ENCODE results near the gene SDCBP2.

The SDCBP2 gene

GRCh38 chr20:1294497-1294896, 34.4 kb downstream of the SDCBP2 start:
- no peak for DNase-seq

DNA sequence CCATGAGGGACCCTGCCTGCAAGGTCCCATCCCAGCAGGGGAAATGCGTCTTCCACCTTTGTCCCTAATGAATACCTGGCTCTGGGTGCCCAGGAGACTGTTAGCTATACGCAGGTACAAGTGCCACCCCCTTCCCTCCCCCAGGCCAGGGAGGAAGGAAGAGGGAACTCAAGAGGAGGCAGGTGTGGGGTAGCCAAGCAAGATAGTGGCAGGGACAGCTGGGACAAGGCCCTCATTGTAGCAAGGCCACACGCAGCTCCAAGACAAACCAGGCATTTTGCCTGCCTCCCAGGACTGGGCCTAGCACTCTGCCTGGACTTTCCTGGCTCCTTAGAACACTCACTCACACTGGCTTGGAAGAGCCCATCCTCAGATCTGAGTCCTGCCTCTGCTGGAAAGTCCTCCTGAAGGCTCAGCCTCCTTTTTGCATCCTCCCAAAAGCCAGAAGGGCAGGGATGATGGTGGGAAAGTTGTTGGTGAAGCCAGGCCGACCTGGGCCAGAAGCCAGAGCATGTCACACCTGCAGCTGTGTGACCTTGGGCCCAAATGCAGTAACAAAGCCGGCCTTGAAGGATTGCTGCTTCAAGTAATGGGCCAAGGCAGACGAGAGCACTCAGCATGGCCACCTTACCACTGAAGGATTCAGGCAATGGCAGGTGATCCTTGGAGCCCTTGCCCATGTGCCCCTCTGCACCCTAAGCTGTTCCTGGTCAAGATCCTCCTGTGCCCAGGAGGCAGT, 35.1 kb downstream of the SDCBP2 start:
- DNase-seq = no peak

DNA sequence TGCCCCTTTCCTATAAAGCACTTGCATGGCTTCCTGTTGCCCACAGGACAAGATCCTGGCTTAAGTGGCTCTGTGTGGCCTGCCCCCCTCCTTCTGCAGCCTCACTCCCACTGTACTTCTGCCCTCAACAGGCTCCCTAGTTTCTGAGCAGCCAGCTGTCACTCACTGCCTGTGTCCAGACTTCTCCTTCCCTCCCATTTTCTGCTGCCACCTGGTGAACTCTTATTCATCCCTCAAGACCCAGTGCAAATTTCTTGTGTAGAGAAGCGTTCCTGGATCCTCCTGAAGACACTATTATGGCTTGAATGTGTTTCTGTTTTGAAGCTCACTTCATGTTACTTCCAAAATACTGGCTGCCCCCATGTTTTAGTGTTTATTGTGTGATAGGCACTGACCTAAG, 36.3 kb downstream of the SDCBP2 start:
- no peak for DNase-seq

DNA sequence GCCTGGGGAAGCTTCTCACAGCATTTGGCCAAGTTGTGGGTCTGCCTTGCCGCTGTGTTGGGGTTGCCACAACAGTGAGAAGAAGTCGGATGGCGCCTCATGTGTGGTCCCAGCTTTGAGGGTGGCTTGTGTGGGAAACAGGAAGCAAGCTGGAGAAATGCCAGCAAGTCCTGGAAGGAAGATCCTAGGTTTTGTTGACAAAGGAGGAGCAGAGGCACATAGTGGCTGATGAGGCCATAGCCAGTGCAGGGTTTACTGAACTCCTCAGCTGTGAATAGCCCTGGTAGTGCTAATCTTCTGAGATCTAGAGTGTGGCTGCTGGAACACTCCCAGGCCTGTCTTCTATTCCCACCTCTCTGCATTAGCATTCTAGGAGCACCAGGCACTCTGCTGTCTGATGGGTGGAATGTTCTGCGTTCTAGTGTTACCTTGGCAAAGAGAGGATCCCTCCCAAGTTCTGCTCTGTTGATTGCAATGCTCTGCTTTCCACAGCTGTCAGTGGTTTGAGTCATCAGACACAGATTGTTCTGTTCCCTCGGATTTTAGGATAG, 37.7 kb downstream of the SDCBP2 start:
- DNase-seq = no peak

DNA sequence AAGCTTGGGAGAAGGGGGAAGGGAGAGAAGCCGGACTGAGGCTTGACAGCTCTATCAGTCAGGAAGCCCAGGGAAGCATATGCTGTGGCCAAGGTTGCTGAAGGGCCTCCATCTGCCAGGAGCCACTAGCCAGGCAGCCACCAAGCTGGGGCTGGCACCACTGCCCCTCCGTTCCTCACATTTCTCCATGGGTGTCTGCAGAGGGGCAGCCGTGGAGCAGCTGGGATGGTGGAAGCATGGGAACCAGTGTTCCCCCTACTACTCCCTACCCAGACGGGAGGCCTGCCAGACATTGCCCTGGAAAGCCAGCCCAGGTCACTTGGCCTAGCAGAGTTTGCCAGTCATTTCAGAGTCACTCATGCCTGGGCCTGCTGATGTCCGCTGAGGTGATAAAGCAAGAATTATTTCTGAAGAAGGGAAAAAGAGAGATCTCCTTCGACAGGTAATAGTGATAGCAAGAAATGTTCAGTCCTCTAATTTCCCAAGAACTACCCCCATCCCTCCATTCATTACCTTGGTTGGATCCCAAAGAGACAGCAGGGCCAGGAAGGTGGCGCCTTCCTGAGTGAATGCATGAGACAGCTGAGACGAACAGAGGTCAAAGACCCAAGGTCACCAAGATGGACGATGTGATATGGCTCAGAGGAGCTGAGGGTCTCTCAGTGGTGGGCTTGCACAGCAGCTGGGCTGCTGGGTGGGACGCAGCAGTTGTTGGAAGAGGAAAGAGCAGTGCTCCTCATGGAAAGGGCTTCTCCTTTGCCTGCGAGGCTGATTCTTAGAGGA, 41.0 kb downstream of the SDCBP2 start:
- no peak for DNase-seq

GRCh38 chr20:1287306-1287705, 41.6 kb downstream of the SDCBP2 start:
- no peak for DNase-seq

DNA sequence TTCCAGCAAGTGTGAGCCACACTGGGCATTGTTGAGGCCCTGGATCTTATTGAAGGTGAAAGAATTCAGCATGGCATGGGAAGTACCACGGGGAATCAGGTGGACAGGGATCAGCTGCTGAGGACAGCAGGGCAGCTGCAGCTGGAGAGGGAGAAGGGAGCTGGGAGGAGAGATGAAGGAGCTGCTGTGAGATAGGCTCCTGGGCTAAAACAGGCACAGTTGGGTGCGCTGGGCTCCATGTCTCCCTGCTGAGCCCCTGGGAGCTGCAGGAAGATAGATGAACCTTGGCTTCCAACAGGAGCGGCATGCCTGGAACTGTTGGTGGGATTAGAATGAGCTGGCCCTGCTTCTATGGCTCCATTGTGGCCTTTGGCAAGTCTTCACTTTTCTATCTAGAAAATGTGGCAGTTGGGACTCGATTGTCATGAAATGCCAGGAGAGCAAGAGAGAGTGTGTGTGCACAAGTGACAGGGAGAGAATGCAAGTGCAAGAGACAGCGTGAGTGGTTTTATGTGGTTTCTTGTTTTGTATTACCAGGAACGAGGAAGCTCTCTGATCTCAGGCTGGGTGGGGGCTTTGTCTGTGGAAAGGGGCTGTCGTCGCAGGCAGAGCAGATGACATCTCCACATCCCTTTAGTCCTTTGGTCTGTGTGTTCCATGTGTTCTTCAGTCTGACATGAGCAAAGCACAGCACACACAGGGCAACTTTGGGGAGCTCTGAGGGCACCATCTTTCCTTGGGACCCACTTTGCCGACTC, 42.5 kb downstream of the SDCBP2 start:
- DNase-seq = peak; percentile 42

- DNase-seq = no peak
Observed at GRCh38 chr20:1283522-1284510, 45.1 kb downstream of the SDCBP2 start.

GRCh38 chr20:1282966-1283365, 46.0 kb downstream of the SDCBP2 start:
- DNase-seq = no peak

GRCh38 chr20:1281279-1282057, 47.5 kb downstream of the SDCBP2 start:
- no peak for DNase-seq

DNA sequence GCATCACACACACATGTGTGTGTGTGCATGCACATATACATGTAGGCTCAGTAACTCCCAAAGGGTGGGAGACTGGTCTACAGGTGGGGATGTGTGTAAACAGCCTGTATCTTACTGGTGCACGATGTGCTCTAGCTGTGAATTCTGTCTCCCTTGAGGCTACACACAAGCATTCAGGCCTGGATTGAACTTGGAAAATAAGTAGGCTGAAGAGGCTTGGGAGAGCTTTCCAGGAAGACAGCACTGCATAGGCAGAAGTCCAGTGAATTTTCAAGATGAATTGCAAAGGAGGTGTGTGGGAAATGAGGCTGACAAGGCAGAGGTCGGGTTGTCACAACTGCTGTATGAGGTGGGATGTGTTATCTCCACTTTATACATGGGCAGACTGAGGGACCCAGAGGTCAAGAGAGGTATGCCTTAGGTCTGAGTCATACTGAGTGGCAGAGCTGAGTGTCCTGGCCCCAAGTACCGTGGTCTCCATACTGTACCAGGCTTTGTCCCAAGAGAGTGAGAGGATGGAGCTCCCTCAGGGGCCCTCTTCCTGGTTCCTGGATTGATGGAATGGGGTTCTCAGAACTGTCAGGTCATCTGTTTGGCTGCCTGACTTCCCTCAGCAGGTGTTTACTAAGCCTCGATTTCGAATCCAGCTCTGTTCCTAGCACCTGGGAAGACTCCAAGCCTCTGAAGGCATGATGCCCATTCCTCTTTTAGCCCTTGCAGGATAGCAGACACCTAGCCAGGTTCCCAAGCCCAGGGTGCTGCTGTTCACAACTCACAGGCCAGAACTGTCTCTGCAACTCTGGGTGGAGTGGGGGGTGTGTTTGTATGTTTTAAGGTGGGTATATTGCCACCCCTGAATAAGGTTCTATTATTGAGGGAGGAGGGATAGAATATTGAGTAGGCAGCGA, 48.5 kb downstream of the SDCBP2 start:
- no peak for DNase-seq

GRCh38 chr20:1278993-1279392, 49.9 kb downstream of the SDCBP2 start:
- DNase-seq = no peak

GRCh38 chr20:1277529-1278322, 51.2 kb downstream of the SDCBP2 start:
- no peak for DNase-seq

GRCh38 chr20:1275919-1276318, 53.0 kb downstream of the SDCBP2 start:
- DNase-seq = no peak

DNA sequence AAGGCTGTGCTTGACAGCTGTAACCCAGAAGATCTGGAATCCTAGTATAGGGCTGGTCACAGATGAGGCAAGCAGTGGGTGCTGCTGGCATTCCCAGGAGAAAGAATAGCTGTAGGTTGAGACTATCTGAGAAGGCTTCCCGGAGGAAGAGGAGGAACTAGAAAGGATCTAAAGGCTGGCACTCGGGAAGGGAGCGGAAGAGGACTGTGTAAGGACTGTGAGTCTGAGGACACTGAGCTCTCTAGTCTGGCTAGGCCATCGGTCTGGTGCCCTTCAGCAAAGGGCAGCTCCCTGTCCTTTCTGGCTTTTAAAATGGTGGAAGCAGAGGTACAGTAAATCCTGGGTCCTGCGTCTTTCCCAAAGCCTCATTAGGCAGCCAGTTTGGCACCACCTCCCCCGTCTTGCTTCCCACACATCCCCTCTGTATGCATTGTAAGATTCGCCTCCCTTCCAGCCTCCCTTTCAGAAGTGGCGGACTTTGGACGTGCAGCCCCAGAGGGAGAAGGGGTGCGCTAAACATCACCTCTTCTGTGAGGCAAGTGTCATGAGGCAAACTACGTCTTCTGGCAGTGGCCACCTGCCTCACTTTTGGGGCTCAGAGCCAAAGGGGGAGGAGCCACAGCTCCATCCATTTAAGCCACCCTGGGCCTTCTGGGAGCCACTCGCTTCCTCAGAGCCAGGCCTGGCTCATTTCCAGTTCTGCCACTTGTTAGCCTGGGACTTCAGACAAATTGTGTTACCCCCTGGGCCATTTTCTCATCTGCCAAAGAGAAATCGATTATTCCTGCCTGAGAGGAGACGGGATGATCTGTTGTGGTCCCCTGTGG, 54.2 kb downstream of the SDCBP2 start:
- no peak for DNase-seq

DNA sequence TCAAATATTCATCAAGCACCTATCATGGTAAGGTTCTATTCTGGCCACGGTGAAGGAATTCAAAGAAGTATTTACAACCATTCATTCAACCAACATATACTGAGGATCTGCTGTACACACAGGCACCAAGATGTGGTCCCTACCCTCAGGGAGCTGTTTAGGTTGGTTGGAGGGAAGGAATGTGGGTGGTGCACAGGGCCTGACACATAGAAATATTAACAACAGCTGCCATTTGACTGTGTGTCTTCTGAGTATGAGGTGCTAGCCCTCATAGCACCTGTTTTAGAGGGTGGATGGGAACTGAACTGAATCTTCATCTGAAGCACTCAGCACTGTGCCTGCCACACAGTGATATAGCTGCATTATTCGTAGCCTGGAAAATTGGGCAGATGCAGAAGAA, 55.6 kb downstream of the SDCBP2 start:
- DNase-seq = no peak

DNA sequence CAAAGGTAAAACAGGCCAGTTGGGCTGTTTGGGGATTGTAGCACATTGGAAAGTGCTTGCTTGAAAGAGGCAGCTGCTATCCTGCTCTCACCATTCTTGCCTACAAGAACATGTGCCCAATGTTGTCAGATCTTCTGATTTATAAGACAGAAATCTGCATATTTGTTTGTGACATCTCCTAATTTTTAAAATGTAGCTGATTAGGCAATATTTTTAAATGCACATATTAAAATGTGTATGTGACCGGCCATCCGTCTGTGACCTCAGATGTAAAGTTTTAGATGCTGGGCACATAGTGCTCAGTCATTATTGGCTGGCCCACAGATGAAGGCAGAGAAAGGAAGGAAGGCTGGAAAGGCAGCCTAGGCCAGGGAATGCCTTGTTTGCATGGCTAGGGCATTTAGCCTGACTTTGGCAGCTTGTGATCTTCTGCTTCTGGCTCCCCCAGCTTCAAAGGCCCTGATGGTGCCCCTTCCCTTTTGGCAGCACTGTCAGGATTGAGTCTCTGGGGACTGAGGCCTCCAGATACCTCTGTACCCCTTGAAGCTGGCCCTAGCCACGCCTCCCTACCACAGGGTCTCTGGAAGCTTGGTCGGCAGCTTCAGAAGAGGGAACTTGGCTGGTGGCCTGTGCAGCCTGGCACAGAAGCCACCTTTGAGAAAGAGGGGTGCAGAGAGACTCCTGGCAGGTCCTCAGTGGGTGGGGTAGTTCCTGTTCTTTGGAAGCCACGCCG, 56.4 kb downstream of the SDCBP2 start:
- no peak for DNase-seq

- DNase-seq = no peak
Observed at GRCh38 chr20:1269850-1270249, 59.1 kb downstream of the SDCBP2 start.
